ENCODE measurements around the gene ROMO1. TPM values are rescaled to one million over a fixed set of nuclear protein-coding genes. Genes with fewer than 3 reads are reported as not detected.
A peak's percentile ranks its signal among the peaks of the same experiment; 100 is the strongest.
"Not testable (repeated sequence)": the region's sequence is repeated elsewhere in the genome, so short reads cannot be mapped to it uniquely, and the experiment has no call there.

ROMO1 gene
- total and polyA plus RNA-seq, 11 donors, result 120 to 591 (median 177) TPM

DNA sequence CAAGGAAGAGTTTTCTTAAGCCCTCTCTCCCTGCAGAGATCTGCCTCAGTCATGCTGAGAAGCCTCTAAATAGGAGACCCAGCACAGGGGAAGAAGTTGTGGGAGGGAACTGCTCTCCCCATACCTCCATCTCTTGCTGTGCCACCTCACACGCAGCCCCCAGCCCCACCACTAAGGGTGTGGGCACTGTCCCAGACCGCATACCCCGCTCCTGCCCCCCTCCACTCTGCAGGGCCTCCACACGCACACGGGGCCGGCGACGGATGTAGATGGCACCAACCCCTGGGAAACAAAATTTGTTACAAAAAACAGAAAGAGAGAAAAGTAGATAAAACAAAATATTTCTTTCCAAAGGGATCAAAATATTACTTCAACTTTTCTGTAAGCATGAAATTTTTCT is 24.3 kb upstream of the ROMO1 start:
- intact Hi-C loops (cut with DNase I), result loop anchor here in 1 of 10 donors (10.0 kb wide), 1 partner anchor 210 kb away; no protein-coding TSS in a partner anchor
- no peak for DNase-seq
- no peak overlapping the region for H3K4me3 ChIP-seq
- no peaks in the 10 kb centered on the region for H3K27me3 ChIP-seq
- H3K4me1 ChIP-seq, result no peaks in the 10 kb centered on the region
- no peaks in the 10 kb centered on the region for H3K9me3 ChIP-seq
- TF ChIP-seq POLR2A (IDR thresholded peaks at IDR 0.05), result no peak
- TF ChIP-seq, protein P1, sequence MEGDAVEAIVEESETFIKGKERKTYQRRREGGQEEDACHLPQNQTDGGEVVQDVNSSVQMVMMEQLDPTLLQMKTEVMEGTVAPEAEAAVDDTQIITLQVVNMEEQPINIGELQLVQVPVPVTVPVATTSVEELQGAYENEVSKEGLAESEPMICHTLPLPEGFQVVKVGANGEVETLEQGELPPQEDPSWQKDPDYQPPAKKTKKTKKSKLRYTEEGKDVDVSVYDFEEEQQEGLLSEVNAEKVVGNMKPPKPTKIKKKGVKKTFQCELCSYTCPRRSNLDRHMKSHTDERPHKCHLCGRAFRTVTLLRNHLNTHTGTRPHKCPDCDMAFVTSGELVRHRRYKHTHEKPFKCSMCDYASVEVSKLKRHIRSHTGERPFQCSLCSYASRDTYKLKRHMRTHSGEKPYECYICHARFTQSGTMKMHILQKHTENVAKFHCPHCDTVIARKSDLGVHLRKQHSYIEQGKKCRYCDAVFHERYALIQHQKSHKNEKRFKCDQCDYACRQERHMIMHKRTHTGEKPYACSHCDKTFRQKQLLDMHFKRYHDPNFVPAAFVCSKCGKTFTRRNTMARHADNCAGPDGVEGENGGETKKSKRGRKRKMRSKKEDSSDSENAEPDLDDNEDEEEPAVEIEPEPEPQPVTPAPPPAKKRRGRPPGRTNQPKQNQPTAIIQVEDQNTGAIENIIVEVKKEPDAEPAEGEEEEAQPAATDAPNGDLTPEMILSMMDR (IDR thresholded peaks at IDR 0.05), result no peak
- no peak for ATAC-seq
- H3K27ac ChIP-seq, result no peak overlapping the region
- peaks cover 0 to 98% (median 81%) of the 10 kb centered on the region in 9 donors for H3K36me3 ChIP-seq
- 94 to 97% (median 95%) methylated on average over 8 of the region's 8 CpGs for WGBS, 4 donors

GRCh38 chr20:35680452-35681183 is 18.6 kb upstream of the ROMO1 start:
- intact Hi-C loops (cut with DNase I), result no loop called here
- H3K27ac ChIP-seq, result peak overlapping the region in 1 of 12 donors; percentile 51
- no peak for DNase-seq
- TF ChIP-seq, protein P1 (IDR thresholded peaks at IDR 0.05), result no peak
- TF ChIP-seq POLR2A (IDR thresholded peaks at IDR 0.05), result no peak
- no peak overlapping the region for H3K4me3 ChIP-seq
- WGBS, 4 donors, result 83 to 89% (median 87%) methylated on average over 4 of the region's 4 CpGs
- no peaks in the 10 kb centered on the region for H3K9me3 ChIP-seq
- no peaks in the 10 kb centered on the region for H3K27me3 ChIP-seq
- ATAC-seq, result peak in 1 of 4 donors; percentile 37
- peaks cover 0 to 7% (median 0%) of the 10 kb centered on the region in 12 donors for H3K4me1 ChIP-seq
- H3K36me3 ChIP-seq, result peaks cover 0 to 84% (median 63%) of the 10 kb centered on the region in 9 donors

GRCh38 chr20:35681960-35682359 is 17.2 kb upstream of the ROMO1 start:
- DNase-seq (no peak), ATAC-seq (no peak)
- 95 to 99% (median 96%) methylated on average over 1 of the region's 1 CpG for WGBS, 4 donors
- H3K4me1 ChIP-seq, result peaks cover 0 to 7% (median 0%) of the 10 kb centered on the region in 12 donors
- TF ChIP-seq POLR2A (IDR thresholded peaks at IDR 0.05), result no peak
- TF ChIP-seq, protein P1 (IDR thresholded peaks at IDR 0.05), result no peak
- no peaks in the 10 kb centered on the region for H3K9me3 ChIP-seq
- H3K4me3 ChIP-seq, result no peak overlapping the region
- peaks cover 0 to 85% (median 65%) of the 10 kb centered on the region in 9 donors for H3K36me3 ChIP-seq
- intact Hi-C loops (cut with DNase I), result no loop called here
- H3K27me3 ChIP-seq, result no peaks in the 10 kb centered on the region
- H3K27ac ChIP-seq, result peak overlapping the region in 1 of 12 donors; percentile 40

DNA sequence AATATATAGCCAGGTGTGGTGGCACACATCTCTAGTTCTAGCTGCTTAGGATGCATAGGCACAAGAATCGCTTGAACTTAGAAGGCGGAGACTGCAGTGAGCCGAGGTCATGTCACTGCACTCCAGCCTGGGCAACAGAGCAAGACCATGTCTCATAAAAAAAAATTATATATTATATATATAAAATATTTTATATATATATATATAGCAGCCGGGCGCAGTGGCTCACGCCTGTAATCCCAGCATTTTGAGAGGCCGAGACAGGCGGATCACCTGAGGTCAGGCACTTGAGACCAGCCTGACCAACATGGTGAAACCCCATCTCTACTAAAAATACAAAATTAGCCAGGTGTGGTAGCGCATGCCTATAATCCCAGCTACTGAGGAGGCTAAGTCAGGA is 13.8 kb upstream of the ROMO1 start:
- intact Hi-C loops (cut with DNase I); H3K9me3 ChIP-seq; ATAC-seq; H3K27me3 ChIP-seq; H3K27ac ChIP-seq; DNase-seq; H3K4me1 ChIP-seq; H3K4me3 ChIP-seq: not testable (repeated sequence)
- peaks cover 0 to 87% (median 70%) of the 10 kb centered on the region in 9 donors for H3K36me3 ChIP-seq
- 90 to 99% (median 96%) methylated on average over 9 of the region's 9 CpGs for WGBS, 4 donors
